ENCODE data around the gene PPARD. TPM values are rescaled to one million over a fixed set of nuclear protein-coding genes. Genes with fewer than 3 reads are reported as not detected.
A peak's percentile ranks its signal among the peaks of the same experiment; 100 is the strongest.

The PPARD gene
- total RNA-seq, 4 donors from 2014 or later: 6.3 to 16.7 (median 12.0) TPM

DNA sequence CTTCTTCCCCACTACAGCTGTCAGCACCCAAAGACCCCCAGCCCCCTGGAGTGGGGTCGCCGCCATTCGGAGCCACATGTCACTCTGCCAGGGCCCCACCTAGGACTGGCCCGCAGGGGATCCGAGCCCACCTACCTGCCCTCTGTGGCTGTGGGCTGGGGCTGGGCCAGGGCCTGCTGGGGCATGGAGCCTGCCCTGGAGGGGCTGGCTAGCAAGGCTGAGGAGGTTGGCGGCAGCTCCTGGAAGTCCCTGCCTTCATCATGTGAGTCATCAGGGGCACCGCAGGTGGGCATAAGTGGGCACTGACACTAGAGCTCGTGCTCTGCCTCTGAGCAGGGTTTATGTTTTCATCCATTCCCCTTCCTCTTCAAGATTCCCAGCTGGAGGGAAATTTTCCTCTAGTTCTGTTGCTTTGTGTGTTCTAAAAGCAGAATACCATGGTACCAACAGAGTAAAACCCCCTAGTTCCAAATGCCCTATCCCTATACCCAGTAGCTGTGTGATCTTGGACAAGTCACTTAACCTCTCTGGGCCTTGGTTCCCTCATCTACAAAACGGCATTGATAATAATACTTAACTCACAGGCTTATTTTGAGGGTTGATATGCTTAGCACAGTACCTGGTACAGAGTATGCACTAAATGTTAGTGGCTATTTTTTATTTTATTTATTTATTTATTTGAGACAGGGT, 101.1 kb downstream of the PPARD start:
- H3K27me3 ChIP-seq: no peaks in the 10 kb centered on the region
- no peak overlapping the region for H3K4me3 ChIP-seq
- DNase-seq (no peak), ATAC-seq (no peak)
- intact Hi-C loops (cut with DNase I; ENCODE audit: low total_unique reads): loop anchor here (5.0 kb wide), 1 partner anchor 121 kb away; no protein-coding TSS in a partner anchor
- no peak for TF ChIP-seq POLR2A (IDR thresholded peaks at IDR 0.05)
- TF ChIP-seq, protein P1, sequence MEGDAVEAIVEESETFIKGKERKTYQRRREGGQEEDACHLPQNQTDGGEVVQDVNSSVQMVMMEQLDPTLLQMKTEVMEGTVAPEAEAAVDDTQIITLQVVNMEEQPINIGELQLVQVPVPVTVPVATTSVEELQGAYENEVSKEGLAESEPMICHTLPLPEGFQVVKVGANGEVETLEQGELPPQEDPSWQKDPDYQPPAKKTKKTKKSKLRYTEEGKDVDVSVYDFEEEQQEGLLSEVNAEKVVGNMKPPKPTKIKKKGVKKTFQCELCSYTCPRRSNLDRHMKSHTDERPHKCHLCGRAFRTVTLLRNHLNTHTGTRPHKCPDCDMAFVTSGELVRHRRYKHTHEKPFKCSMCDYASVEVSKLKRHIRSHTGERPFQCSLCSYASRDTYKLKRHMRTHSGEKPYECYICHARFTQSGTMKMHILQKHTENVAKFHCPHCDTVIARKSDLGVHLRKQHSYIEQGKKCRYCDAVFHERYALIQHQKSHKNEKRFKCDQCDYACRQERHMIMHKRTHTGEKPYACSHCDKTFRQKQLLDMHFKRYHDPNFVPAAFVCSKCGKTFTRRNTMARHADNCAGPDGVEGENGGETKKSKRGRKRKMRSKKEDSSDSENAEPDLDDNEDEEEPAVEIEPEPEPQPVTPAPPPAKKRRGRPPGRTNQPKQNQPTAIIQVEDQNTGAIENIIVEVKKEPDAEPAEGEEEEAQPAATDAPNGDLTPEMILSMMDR (IDR thresholded peaks at IDR 0.05 in 4 of 5, conservative IDR thresholded peaks at IDR 0.05 in 1 of 5): no peak
- no peaks in the 10 kb centered on the region for H3K36me3 ChIP-seq
- H3K27ac ChIP-seq: no peak overlapping the region
- H3K4me1 ChIP-seq: no peaks in the 10 kb centered on the region
- in situ Hi-C loops (cut with MboI; ENCODE audit: low sequenced_read_pairs in 4 of 4): no loop called here
- no peaks in the 10 kb centered on the region for H3K9me3 ChIP-seq

DNA sequence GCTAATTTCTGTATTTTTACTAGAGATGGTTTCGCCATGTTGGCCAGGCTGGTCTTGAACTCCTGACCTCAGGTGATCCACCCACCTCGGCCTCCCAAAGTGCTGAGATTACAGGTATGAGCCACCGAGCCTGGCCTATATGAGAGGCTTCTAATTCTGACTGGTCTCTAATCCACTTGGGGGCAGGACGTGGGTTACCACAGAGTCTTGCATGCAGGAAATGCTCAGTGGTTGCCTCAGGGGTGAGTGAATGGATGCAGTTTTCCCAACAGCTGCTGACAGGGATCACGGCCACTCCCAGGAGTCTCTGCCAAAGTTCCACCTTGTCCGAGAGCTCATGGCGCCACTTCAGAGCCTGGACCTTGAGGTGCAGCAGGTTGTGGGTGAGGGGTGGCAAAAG, 103.3 kb downstream of the PPARD start:
- in situ Hi-C loops (cut with MboI; ENCODE audit: low sequenced_read_pairs in 4 of 4): no loop called here
- no peak for DNase-seq
- no peak for TF ChIP-seq POLR2A (IDR thresholded peaks at IDR 0.05)
- TF ChIP-seq, protein P1 (IDR thresholded peaks at IDR 0.05 in 4 of 5, conservative IDR thresholded peaks at IDR 0.05 in 1 of 5): no peak
- no peak overlapping the region for H3K4me3 ChIP-seq
- H3K4me1 ChIP-seq: no peaks in the 10 kb centered on the region
- H3K27ac ChIP-seq: no peak overlapping the region
- no peaks in the 10 kb centered on the region for H3K36me3 ChIP-seq
- H3K27me3 ChIP-seq: no peaks in the 10 kb centered on the region
- no peak for ATAC-seq
- H3K9me3 ChIP-seq: no peaks in the 10 kb centered on the region
- intact Hi-C loops (cut with DNase I; ENCODE audit: low total_unique reads): no loop called here

DNA sequence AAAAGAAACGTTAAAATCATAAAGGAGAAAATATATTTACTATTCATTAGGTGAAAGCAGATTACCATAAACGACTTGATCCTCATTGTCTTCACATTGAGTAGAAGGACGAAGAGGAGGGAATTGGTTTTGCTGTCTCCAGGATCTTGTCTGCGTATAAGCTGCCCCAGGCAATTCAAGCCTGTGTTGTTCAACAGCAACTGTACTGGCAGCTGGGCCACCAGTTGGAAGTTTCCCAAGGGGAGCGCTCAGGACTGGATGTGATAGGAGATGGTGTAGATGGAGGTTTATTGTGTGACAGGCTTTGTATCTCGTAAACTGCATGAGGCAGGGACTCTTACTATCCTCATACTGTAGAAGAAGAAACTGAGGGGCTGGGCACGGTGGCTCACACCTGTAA, 105.8 kb downstream of the PPARD start:
- TF ChIP-seq POLR2A (IDR thresholded peaks at IDR 0.05): no peak
- TF ChIP-seq, protein P1 (IDR thresholded peaks at IDR 0.05 in 4 of 5, conservative IDR thresholded peaks at IDR 0.05 in 1 of 5): no peak
- DNase-seq (no peak), ATAC-seq (no peak)
- in situ Hi-C loops (cut with MboI; ENCODE audit: low sequenced_read_pairs in 4 of 4): no loop called here
- intact Hi-C loops (cut with DNase I; ENCODE audit: low total_unique reads): no loop called here
- H3K4me1 ChIP-seq: peaks cover 13 to 14% of the 10 kb centered on the region in 2 donors
- H3K9me3 ChIP-seq: no peaks in the 10 kb centered on the region
- no peaks in the 10 kb centered on the region for H3K27me3 ChIP-seq
- H3K27ac ChIP-seq: no peak overlapping the region
- H3K36me3 ChIP-seq: no peaks in the 10 kb centered on the region
- no peak overlapping the region for H3K4me3 ChIP-seq

DNA sequence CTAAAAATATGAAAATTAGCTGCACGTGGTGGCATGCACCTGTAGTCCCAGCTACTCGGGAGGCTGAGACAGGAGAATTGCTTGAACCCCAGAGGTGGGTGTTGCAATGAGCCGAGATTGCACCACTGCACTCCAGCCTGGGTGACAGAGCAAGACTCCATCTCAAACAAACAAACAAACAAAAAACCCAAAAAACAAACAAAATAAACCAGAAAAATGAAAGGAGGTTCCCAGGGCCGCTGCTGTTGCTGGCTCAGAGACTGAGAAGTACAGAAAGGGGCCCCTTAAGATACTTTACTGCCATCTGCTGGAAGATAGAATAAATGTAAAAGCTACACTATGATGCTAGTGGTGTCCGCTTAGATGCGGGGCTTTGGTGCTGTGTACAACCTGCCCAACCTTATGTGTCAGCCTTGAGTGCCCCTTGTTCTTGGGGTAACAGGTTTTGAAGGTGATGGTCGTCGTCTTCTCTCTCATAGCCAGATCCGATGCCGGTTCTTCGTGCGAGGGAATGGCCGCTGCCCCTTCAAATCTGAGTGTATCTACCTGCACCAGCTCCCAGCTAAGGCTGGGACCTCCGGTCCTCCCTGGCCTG, 107.0 kb downstream of the PPARD start:
- H3K4me1 ChIP-seq: peaks cover 25 to 26% of the 10 kb centered on the region in 2 donors
- intact Hi-C loops (cut with DNase I; ENCODE audit: low total_unique reads): loop anchor here (1.0 kb wide), 3 partner anchors 34 to 155 kb away; partner anchors contain the start of gene PPARD
- H3K27ac ChIP-seq: no peak overlapping the region
- no peak for TF ChIP-seq POLR2A (IDR thresholded peaks at IDR 0.05)
- TF ChIP-seq, protein P1 (IDR thresholded peaks at IDR 0.05 in 4 of 5, conservative IDR thresholded peaks at IDR 0.05 in 1 of 5): peak; percentile 50 to 85 (median 81)
- in situ Hi-C loops (cut with MboI; ENCODE audit: low sequenced_read_pairs in 4 of 4): no loop called here
- H3K27me3 ChIP-seq: no peaks in the 10 kb centered on the region
- H3K9me3 ChIP-seq: no peaks in the 10 kb centered on the region
- H3K4me3 ChIP-seq: no peak overlapping the region
- ATAC-seq (peak; percentile 55 to 57), DNase-seq (no peak)
- H3K36me3 ChIP-seq: no peaks in the 10 kb centered on the region

Data from gastrocnemius medialis (tissue), 4 donors.